MM.1S (cell line): ENCODE data around the gene CIAO1.
A peak's percentile ranks its signal among the peaks of the same experiment; 100 is the strongest.
"Not testable (repeated sequence)": the region's sequence is repeated elsewhere in the genome, so short reads cannot be mapped to it uniquely, and the experiment has no call there.

Source experiments
- DNase-seq: peaks from one replicate; pipeline ENCODE4 v3.0.0-alpha.2; 2015
- H2AFZ ChIP-seq: fragments of 300-600 bp; sonication (generic); 2 replicates; pipeline ENCODE4 v1.6.0; 2016; ENCODE audit warnings: antibody characterized with exemption, low read length
- H3F3A ChIP-seq: fragments of 300-600 bp; sonication (generic); 2 replicates; pipeline ENCODE4 v1.6.1; 2016; ENCODE audit warnings: mild to moderate bottlenecking, antibody characterized with exemption, low read length, moderate library complexity, mixed read lengths; ENCODE audit not compliant: insufficient read depth
- H3K27ac ChIP-seq: fragments of 300-600 bp; sonication (generic); 2 replicates; pipeline ENCODE4 v1.5.1; 2016; ENCODE audit warnings: mild to moderate bottlenecking, low read length
- H3K27me3 ChIP-seq: fragments of 300-600 bp; sonication (generic); replicated peaks from 2 replicates; pipeline ENCODE4 v1.6.0; 2016; ENCODE audit warnings: low read length; ENCODE audit not compliant: insufficient read depth
- H3K36me3 ChIP-seq: fragments of 300-600 bp; sonication (generic); replicated peaks from 2 replicates; pipeline ENCODE4 v1.6.1; 2016; ENCODE audit warnings: mild to moderate bottlenecking, low read length, mixed read lengths; ENCODE audit not compliant: insufficient read depth
- H3K4me1 ChIP-seq: fragments of 300-600 bp; sonication (generic); 2 replicates; pipeline ENCODE4 v1.6.1; 2016; ENCODE audit warnings: low read length, mixed read lengths
- H3K4me2 ChIP-seq: fragments of 300-600 bp; sonication (generic); 2 replicates; pipeline ENCODE4 v1.6.0; 2016; ENCODE audit warnings: low read depth, low read length
- H3K4me3 ChIP-seq: fragments of 300-600 bp; sonication (generic); 2 replicates; pipeline ENCODE4 v1.5.1; 2016; ENCODE audit warnings: low read length, mixed read lengths
- H3K79me2 ChIP-seq: fragments of 300-600 bp; sonication (generic); 2 replicates; pipeline ENCODE4 v1.6.1; 2016; ENCODE audit warnings: mixed run types, low read length, mixed read lengths
- H3K9ac ChIP-seq: fragments of 300-600 bp; sonication (generic); 2 replicates; pipeline ENCODE4 v1.6.1; 2016; ENCODE audit warnings: low read length, mixed read lengths
- H3K9me2 ChIP-seq: fragments of 300-600 bp; sonication (generic); replicated peaks from 2 replicates; pipeline ENCODE4 v1.6.1; 2016; ENCODE audit warnings: mild to moderate bottlenecking, low read length, mixed read lengths; ENCODE audit not compliant: insufficient read depth
- H3K9me3 ChIP-seq: fragments of 300-600 bp; sonication (generic); replicated peaks from 2 replicates; pipeline ENCODE4 v1.6.1; 2016; ENCODE audit warnings: mild to moderate bottlenecking, low read length, mixed read lengths; ENCODE audit not compliant: insufficient read depth
- H4K20me1 ChIP-seq: fragments of 300-600 bp; sonication (generic); 2 replicates; pipeline ENCODE4 v1.6.1; 2016; ENCODE audit warnings: mild to moderate bottlenecking, low read length, moderate library complexity, mixed read lengths; ENCODE audit not compliant: insufficient read depth
- CTCF ChIP-seq: fragments of 300-600 bp; sonication (generic); IDR thresholded peaks from 2 replicates; pipeline ENCODE4 v1.5.1; 2016; ENCODE audit warnings: antibody characterized with exemption, low read length, mixed read lengths
- EZH2 ChIP-seq: fragments of 300-600 bp; sonication (generic); optimal IDR thresholded peaks from 2 replicates; pipeline ENCODE3; 2017; ENCODE audit warnings: low read depth, mild to moderate bottlenecking, antibody characterized with exemption, low read length, mixed read lengths
- EZH2phosphoT487 ChIP-seq: fragments of 300-600 bp; sonication (generic); IDR thresholded peaks from 2 replicates; pipeline ENCODE4 v1.6.1; 2018; ENCODE audit warnings: antibody characterized with exemption, low read length

The CIAO1 gene

DNA sequence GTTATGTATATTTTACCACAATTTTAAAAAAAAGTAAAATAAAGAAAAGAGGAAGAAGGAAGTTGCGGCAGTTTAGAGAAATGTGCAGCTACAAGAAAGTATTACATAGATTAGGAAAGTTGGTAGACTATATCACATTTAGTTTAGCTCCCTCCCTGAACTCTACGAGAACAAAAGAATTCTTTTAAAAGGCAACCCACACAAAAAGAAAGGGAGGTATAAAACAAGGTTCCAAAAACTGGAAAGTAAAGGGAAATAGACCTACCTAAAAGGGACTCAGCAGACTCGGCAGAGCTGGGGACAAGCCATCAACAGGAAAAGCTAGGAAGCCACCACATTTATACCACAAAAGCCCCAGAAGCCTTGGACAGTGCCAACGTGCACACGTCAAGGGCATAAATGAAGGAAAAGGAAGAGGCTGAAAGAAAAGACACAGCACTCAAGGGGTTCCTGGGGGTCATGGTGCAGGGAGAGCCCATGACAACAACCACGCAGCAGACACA, 9.4 kb upstream of the CIAO1 start:
- H3K9me2 ChIP-seq: no peaks in the 10 kb centered on the region
- H3K27me3 ChIP-seq: no peaks in the 10 kb centered on the region
- H3K27ac ChIP-seq: no peak overlapping the region
- H3K36me3 ChIP-seq: peaks cover 3% of the 10 kb centered on the region; the same call in 1 of the 2 replicates
- no peaks in the 10 kb centered on the region for H3K9me3 ChIP-seq
- H3K4me2 ChIP-seq: no peak overlapping the region
- H3F3A ChIP-seq: peaks cover 24% of the 10 kb centered on the region
- no peak overlapping the region for H3K9ac ChIP-seq
- no peak for TF ChIP-seq CTCF
- no peaks in the 10 kb centered on the region for H4K20me1 ChIP-seq
- H3K4me1 ChIP-seq: peaks cover 42% of the 10 kb centered on the region
- no peak overlapping the region for H2AFZ ChIP-seq
- peaks cover 55% of the 10 kb centered on the region for H3K79me2 ChIP-seq
- H3K4me3 ChIP-seq: no peak overlapping the region
- no peak for DNase-seq

- not testable (repeated sequence) for H3K27me3 ChIP-seq, H3K4me2 ChIP-seq, H3K9me3 ChIP-seq, H3K27ac ChIP-seq, DNase-seq, H3K36me3 ChIP-seq, H3K9ac ChIP-seq, H2AFZ ChIP-seq, H3K4me3 ChIP-seq, H3K9me2 ChIP-seq, H4K20me1 ChIP-seq
- H3F3A ChIP-seq: peaks cover 24% of the 10 kb centered on the region
- peaks cover 31% of the 10 kb centered on the region for H3K4me1 ChIP-seq
- H3K79me2 ChIP-seq: peaks cover 66% of the 10 kb centered on the region
These were observed 8.3 kb upstream of the CIAO1 start for GRCh38 chr2:96257744-96258143.

- Histone ChIP-seq H3K4me3 (no peak overlapping the region), H3K4me2 (no peak overlapping the region), H3K9me2 (no peaks in the 10 kb centered on the region), H3K27me3 (no peaks in the 10 kb centered on the region), H4K20me1 (no peaks in the 10 kb centered on the region), H3K9me3 (no peaks in the 10 kb centered on the region), H3K27ac (no peak overlapping the region), H2AFZ (no peak overlapping the region), H3K79me2 (peaks cover 72% of the 10 kb centered on the region), H3F3A (peaks cover 24% of the 10 kb centered on the region), H3K4me1 (peaks cover 29% of the 10 kb centered on the region), H3K36me3 (peaks cover 3% of the 10 kb centered on the region; the same call in 1 of the 2 replicates), H3K9ac (no peak overlapping the region)
- TF ChIP-seq EZH2 (no peak), EZH2phosphoT487 (no peak), CTCF (no peak)
- DNase-seq: no peak
These were observed 7.6 kb upstream of the CIAO1 start for GRCh38 chr2:96258166-96259022.

GRCh38 chr2:96259497-96259921, 6.5 kb upstream of the CIAO1 start:
- Histone ChIP-seq H3F3A (peaks cover 24% of the 10 kb centered on the region), H3K4me1 (peaks cover 40% of the 10 kb centered on the region), H4K20me1 (no peaks in the 10 kb centered on the region), H3K36me3 (0 out of 2 replicates have a peak, but pooled peaks cover 3% of the 10 kb centered on the region), H3K9me3 (no peaks in the 10 kb centered on the region), H3K9me2 (no peaks in the 10 kb centered on the region), H3K9ac (peak overlapping the region; percentile 73), H3K27ac (peak overlapping the region; percentile 92), H3K79me2 (peaks cover 84% of the 10 kb centered on the region), H3K4me3 (peak overlapping the region; percentile 51), H2AFZ (no peak overlapping the region), H3K4me2 (peak overlapping the region; percentile 92), H3K27me3 (no peaks in the 10 kb centered on the region)
- DNase-seq: peak; percentile 85
- no peak for TF ChIP-seq CTCF
- no peak for TF ChIP-seq EZH2phosphoT487
- TF ChIP-seq EZH2: no peak
